ES-I3 (cell line): ENCODE results near the gene ADPGK.
"Not testable (repeated sequence)": the region's sequence is repeated elsewhere in the genome, so short reads cannot be mapped to it uniquely, and the experiment has no call there.

Experiments used
- H3K36me3 ChIP-seq: 2 replicates; pipeline ENCODE4 v1.6.1; 2013; ENCODE audit warnings: mild to moderate bottlenecking, low read length, control low read depth, moderate library complexity; ENCODE audit not compliant: insufficient read depth
- H3K4me1 ChIP-seq: 2 replicates; pipeline ENCODE4 v1.6.1; 2013; ENCODE audit warnings: mild to moderate bottlenecking, control low read depth, low read length; ENCODE audit not compliant: insufficient read depth
- H3K9ac ChIP-seq: 2 replicates; pipeline ENCODE4 v1.6.1; 2013; ENCODE audit warnings: low read depth, mild to moderate bottlenecking, low read length, moderate library complexity
- H3K9me3 ChIP-seq: 2 replicates; pipeline ENCODE4 v1.6.1; 2013; ENCODE audit warnings: mild to moderate bottlenecking, low read length, moderate library complexity; ENCODE audit not compliant: control insufficient read depth, insufficient read depth

ADPGK gene

DNA sequence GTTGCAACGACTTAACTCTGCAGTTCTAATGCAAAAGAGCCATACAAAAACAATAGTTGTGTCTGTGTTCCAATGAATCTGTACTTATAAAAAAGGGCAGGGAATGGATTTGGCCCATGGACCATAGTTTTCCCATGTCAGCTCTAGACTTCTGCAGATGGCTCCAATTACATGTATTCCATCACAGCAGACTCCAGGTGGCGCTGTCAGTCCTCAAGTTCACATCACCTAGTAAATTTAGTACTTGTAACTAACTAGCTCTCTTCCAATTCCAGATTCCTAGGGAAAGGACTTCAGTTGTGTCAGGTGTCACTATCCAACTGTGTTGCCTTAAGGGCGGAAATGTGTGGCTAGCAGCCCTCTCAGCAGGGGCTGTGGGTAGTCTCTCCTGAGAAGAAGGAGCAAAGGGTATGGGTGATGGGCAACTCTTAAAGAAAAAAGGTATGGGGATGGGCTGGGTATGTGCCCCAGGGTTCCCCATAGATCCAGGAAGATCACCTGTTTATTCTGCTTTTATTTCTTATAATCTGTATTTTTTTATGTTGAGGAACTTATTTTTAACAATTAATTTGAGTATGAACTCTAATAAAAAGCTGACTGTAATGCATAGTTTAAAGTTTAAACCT lies 61.4 kb downstream of the ADPGK start:
- H3K4me1 ChIP-seq: no peaks in the 10 kb centered on the region
- no peak overlapping the region for H3K9ac ChIP-seq
- H3K36me3 ChIP-seq: no peaks in the 10 kb centered on the region; the same call in 1 of the 2 replicates
- no peaks in the 10 kb centered on the region for H3K9me3 ChIP-seq

- not testable (repeated sequence) for H3K4me1 ChIP-seq, H3K9ac ChIP-seq, H3K9me3 ChIP-seq, H3K36me3 ChIP-seq
These were observed 74.8 kb downstream of the ADPGK start for GRCh38 chr15:72708551-72709303.

DNA sequence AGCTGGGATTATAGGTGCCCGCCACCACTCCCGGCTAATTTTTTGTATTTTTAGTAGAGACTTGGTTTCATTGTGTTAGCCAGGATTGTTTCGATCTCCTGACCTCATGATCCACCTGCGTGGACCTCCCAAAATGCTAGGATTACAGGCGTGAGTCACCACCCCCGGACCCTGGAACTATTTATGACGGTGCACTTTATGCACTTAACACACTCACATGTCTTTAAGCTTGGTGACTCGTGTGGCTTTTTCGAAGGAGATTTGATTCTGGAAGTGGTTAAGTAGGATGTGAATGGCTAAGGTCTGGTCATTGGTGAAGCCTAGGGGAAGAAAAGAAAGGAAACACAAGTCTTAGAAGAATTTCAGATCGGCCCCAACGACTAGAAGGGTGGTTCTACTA lies 77.3 kb downstream of the ADPGK start:
- no peaks in the 10 kb centered on the region for H3K9me3 ChIP-seq
- no peaks in the 10 kb centered on the region for H3K36me3 ChIP-seq
- no peak overlapping the region for H3K9ac ChIP-seq
- no peaks in the 10 kb centered on the region for H3K4me1 ChIP-seq
